ENCODE data around the gene LCNL1. TPM values are rescaled to one million over a fixed set of nuclear protein-coding genes. Genes with fewer than 3 reads are reported as not detected.

Gene LCNL1
- total and polyA plus RNA-seq, 4 donors, result 0.01 to 0.08 TPM; not detected in 2

- Histone ChIP-seq H3K4me3 (ENCODE audit: low read depth in 1 of 3, low read length in 3 of 3) (peak overlapping the region; percentile 62 to 78 (median 75)), H3K4me1 (ENCODE audit: control insufficient read depth in 4 of 4, insufficient read depth in 4 of 4, low read length in 3 of 4) (peaks cover 13 to 67% (median 42%) of the 10 kb centered on the region in 4 donors), H3K9ac (ENCODE audit: low read depth in 1 of 2, low read length in 2 of 2) (peak overlapping the region; percentile 63 to 74), H3K27ac (ENCODE audit: low read depth in 1 of 2, low read length in 2 of 2) (peak overlapping the region; percentile 86 to 95), H3K9me3 (ENCODE audit: control insufficient read depth in 4 of 4, low read length in 3 of 4) (no peaks in the 10 kb centered on the region), H3K36me3 (ENCODE audit: control insufficient read depth in 4 of 4, insufficient read depth in 3 of 4, low read depth in 1 of 4, low read length in 3 of 4) (peaks cover 0 to 14% (median 8%) of the 10 kb centered on the region in 4 donors), H3K27me3 (ENCODE audit: control insufficient read depth in 4 of 4, insufficient read depth in 4 of 4, low read length in 3 of 4) (no peaks in the 10 kb centered on the region)
- no peak for DNase-seq (ENCODE audit: low spot score)
- 44% methylated on average over 30 of the region's 30 CpGs for WGBS
- TF ChIP-seq RAD21 (IDR thresholded peaks at IDR 0.05), result no peak
- TF ChIP-seq REST (IDR thresholded peaks at IDR 0.05), result peak; percentile 3
- TF ChIP-seq TAF1 (conservative IDR thresholded peaks at IDR 0.05), result peak; percentile 50
- TF ChIP-seq RXRA (IDR thresholded peaks at IDR 0.05), result no peak
- TF ChIP-seq CTCF (IDR thresholded peaks at IDR 0.05; ENCODE audit: low read depth, low read length, missing input control), result no peak
- TF ChIP-seq ATF3 (IDR thresholded peaks at IDR 0.05), result no peak
- no peak for TF ChIP-seq YY1 (IDR thresholded peaks at IDR 0.05)
- peak; percentile 6 for TF ChIP-seq FOXA1 (IDR thresholded peaks at IDR 0.05)
- TF ChIP-seq NR2F2 (IDR thresholded peaks at IDR 0.05), result no peak
- no peak for TF ChIP-seq ZBTB33 (IDR thresholded peaks at IDR 0.05)
- no peak for TF ChIP-seq GABPA (IDR thresholded peaks at IDR 0.05 in 1 of 2, conservative IDR thresholded peaks at IDR 0.05 in 1 of 2)
- peak in 1 of 2 donors; percentile 13 for TF ChIP-seq EGR1 (IDR thresholded peaks at IDR 0.05; ENCODE audit: low read depth in 2 of 2)
- no peak for TF ChIP-seq HNF4G (IDR thresholded peaks at IDR 0.05)
Observed at GRCh38 chr9:136945333-136946227, 37.2 kb upstream of the LCNL1 start.
